H9 (cell line): Measurements from ENCODE around the gene KRT6A. TPM values are rescaled to one million over a fixed set of nuclear protein-coding genes. Genes with fewer than 3 reads are reported as not detected.

ENCODE experiments used
- DNase-seq: peaks from one replicate; pipeline ENCODE4 v3.0.0-alpha.2; 2017
- H2AFZ ChIP-seq: one replicate; pipeline ENCODE4 v1.6.1; 2013; ENCODE audit warnings: mild to moderate bottlenecking, low read length, control low read depth, moderate library complexity
- H2AK5ac ChIP-seq: 2 replicates; pipeline ENCODE4 v1.6.1; 2013; ENCODE audit warnings: low read length, control low read depth, mixed read lengths; ENCODE audit not compliant: insufficient read length
- H2BK120ac ChIP-seq: one replicate; pipeline ENCODE4 v1.6.1; 2013; ENCODE audit warnings: low read depth, mild to moderate bottlenecking, low read length, control low read depth, inconsistent platforms; ENCODE audit not compliant: poor library complexity, severe bottlenecking
- H2BK12ac ChIP-seq: 2 replicates; pipeline ENCODE4 v1.6.1; 2013; ENCODE audit warnings: low read length, control low read depth, mixed read lengths, low read depth; ENCODE audit not compliant: insufficient read length
- H2BK15ac ChIP-seq: 2 replicates; pipeline ENCODE4 v1.6.1; 2013; ENCODE audit warnings: low read depth, low read length, control low read depth
- H2BK20ac ChIP-seq: one replicate; pipeline ENCODE4 v1.6.1; 2013; ENCODE audit warnings: low read depth, mild to moderate bottlenecking, low read length, control low read depth, inconsistent platforms; ENCODE audit not compliant: poor library complexity, severe bottlenecking
- H2BK5ac ChIP-seq: 2 replicates; pipeline ENCODE4 v1.6.1; 2013; ENCODE audit warnings: low read length, control low read depth, mixed read lengths; ENCODE audit not compliant: insufficient read length
- H3K14ac ChIP-seq: 2 replicates; pipeline ENCODE4 v1.6.1; 2013; ENCODE audit warnings: low read length, control low read depth; ENCODE audit not compliant: insufficient read depth
- H3K18ac ChIP-seq: 2 replicates; pipeline ENCODE4 v1.6.1; 2013; ENCODE audit warnings: low read depth, mild to moderate bottlenecking, mixed read lengths, low read length, control low read depth; ENCODE audit not compliant: insufficient read length
- H3K23ac ChIP-seq: 2 replicates; pipeline ENCODE4 v1.6.1; 2013; ENCODE audit warnings: low read length, control low read depth, mixed read lengths, low read depth; ENCODE audit not compliant: insufficient read length
- H3K23me2 ChIP-seq: 2 replicates; pipeline ENCODE4 v1.6.1; 2013; ENCODE audit warnings: low read depth, mild to moderate bottlenecking, mixed read lengths, low read length, control low read depth; ENCODE audit not compliant: insufficient read length, poor library complexity, severe bottlenecking
- H3K27ac ChIP-seq: 2 replicates; pipeline ENCODE4 v1.5.1; 2013; ENCODE audit warnings: low read length, control low read depth, mixed read lengths, low read depth; ENCODE audit not compliant: insufficient read length
- H3K27me3 ChIP-seq: 2 replicates; pipeline ENCODE4 v1.6.1; 2013; ENCODE audit warnings: low read length, control low read depth, inconsistent platforms; ENCODE audit not compliant: insufficient read depth
- H3K4ac ChIP-seq: 2 replicates; pipeline ENCODE4 v1.6.1; 2013; ENCODE audit warnings: low read depth, mild to moderate bottlenecking, control low read depth, inconsistent platforms, low read length, moderate library complexity
- H3K4me1 ChIP-seq: 2 replicates; pipeline ENCODE4 v1.6.1; 2013; ENCODE audit warnings: low read length, control low read depth, inconsistent platforms; ENCODE audit not compliant: insufficient read depth
- H3K4me2 ChIP-seq: 2 replicates; pipeline ENCODE4 v1.6.1; 2013; ENCODE audit warnings: low read length, control low read depth, mixed read lengths; ENCODE audit not compliant: insufficient read length, insufficient read depth
- H3K56ac ChIP-seq: 2 replicates; pipeline ENCODE4 v1.6.1; 2013; ENCODE audit warnings: low read depth, mild to moderate bottlenecking, mixed read lengths, low read length, control low read depth; ENCODE audit not compliant: insufficient read length
- H3K79me1 ChIP-seq: 2 replicates; pipeline ENCODE4 v1.6.1; 2013; ENCODE audit warnings: low read depth, mild to moderate bottlenecking, moderate library complexity, low read length, control low read depth, inconsistent platforms; ENCODE audit not compliant: insufficient read depth, poor library complexity, severe bottlenecking
- H3K79me2 ChIP-seq: 2 replicates; pipeline ENCODE4 v1.6.1; 2013; ENCODE audit warnings: low read length, control low read depth, inconsistent platforms; ENCODE audit not compliant: insufficient read depth
- H3K9ac ChIP-seq: 2 replicates; pipeline ENCODE4 v1.6.1; 2013; ENCODE audit warnings: low read length, control low read depth, mixed read lengths; ENCODE audit not compliant: insufficient read length; ENCODE audit errors: extremely low read depth
- H3K9me3 ChIP-seq: one replicate; pipeline ENCODE4 v1.6.1; 2013; ENCODE audit warnings: low read depth, low read length, inconsistent platforms; ENCODE audit not compliant: control insufficient read depth
- H3T11ph ChIP-seq: one replicate; pipeline ENCODE4 v1.6.1; 2013; ENCODE audit warnings: mild to moderate bottlenecking, low read length, control low read depth, inconsistent platforms
- H4K20me1 ChIP-seq: one replicate; pipeline ENCODE4 v1.6.1; 2013; ENCODE audit not compliant: control insufficient read depth, insufficient read length, insufficient read depth
- H4K5ac ChIP-seq: 2 replicates; pipeline ENCODE4 v1.6.1; 2013; ENCODE audit warnings: low read depth, mild to moderate bottlenecking, mixed read lengths, low read length, control low read depth; ENCODE audit not compliant: insufficient read length
- H4K8ac ChIP-seq: replicated peaks from 2 replicates; pipeline ENCODE4 v1.6.1; 2013; ENCODE audit warnings: low read length, control low read depth, mixed read lengths, low read depth; ENCODE audit not compliant: insufficient read length
- H4K91ac ChIP-seq: 2 replicates; pipeline ENCODE4 v1.6.1; 2013; ENCODE audit warnings: low read depth, mild to moderate bottlenecking, moderate library complexity, mixed read lengths, low read length, control low read depth; ENCODE audit not compliant: insufficient read length
- H3K27ac Mint-ChIP-seq, 3 experiments: 2 replicates in 2 of 3; 3 replicates in 1 of 3; pipeline ENCODE4 v1.8.0; 2020 to 2021; ENCODE audit warnings: mixed read lengths in 3 of 3, mild to moderate bottlenecking in 1 of 3, moderate library complexity in 1 of 3
- H3K27me3 Mint-ChIP-seq: 2 replicates; pipeline ENCODE4 v1.8.0; 2021; ENCODE audit warnings: low read depth, mild to moderate bottlenecking, moderate library complexity, mixed read lengths
- H3K36me3 Mint-ChIP-seq, 3 experiments: 2 replicates in 2 of 3; 3 replicates in 1 of 3; pipeline ENCODE4 v1.8.0; 2020 to 2021; ENCODE audit warnings: low read depth in 3 of 3, mixed read lengths in 3 of 3; ENCODE audit not compliant: insufficient read depth in 1 of 3
- H3K4me1 Mint-ChIP-seq, 2 experiments: 2 replicates each; pipeline ENCODE4 v1.8.0; 2020; ENCODE audit warnings: mixed read lengths in 2 of 2
- H3K4me3 Mint-ChIP-seq, 2 experiments: 2 replicates in 1 of 2; 3 replicates in 1 of 2; pipeline ENCODE4 v1.8.0; 2020 to 2021; ENCODE audit warnings: mild to moderate bottlenecking in 2 of 2, mixed read lengths in 2 of 2, moderate library complexity in 1 of 2
- H3K9me3 Mint-ChIP-seq, 2 experiments: 2 replicates in 1 of 2; 3 replicates in 1 of 2; pipeline ENCODE4 v1.8.0; 2020; ENCODE audit warnings: mild to moderate bottlenecking in 2 of 2, mixed read lengths in 2 of 2, moderate library complexity in 1 of 2
- CTCF ChIP-seq: fragments of 200-600 bp; sonication (generic); conservative IDR thresholded peaks from 3 replicates; pipeline ENCODE4 v1.8.0; 2021; ENCODE audit warnings: antibody characterized with exemption, mild to moderate bottlenecking
- WGBS: extraction: QIAGEN DNeasy Blood & Tissue Kit; methylation state at CpG from one replicate; pipeline ENCODE4 v1.1.7; 2013; ENCODE audit warnings: missing lambda C conversion rate, low lambda C conversion rate, mixed read lengths; ENCODE audit not compliant: insufficient read length; ENCODE audit errors: extremely low coverage; 5-methylcytosine and 5-hydroxymethylcytosine counted together
- total RNA-seq: library from RNA; stranded (reverse); gene quantifications from 2 replicates; pipeline ENCODE4 v1.2.1, GENCODE V29; 2021

KRT6A gene
- total RNA-seq, 1 experiment from 2014 or later: not detected

- no peaks in the 10 kb centered on the region for H3K79me1 ChIP-seq
Observed at GRCh38 chr12:52526511-52526951, 33.5 kb upstream of the KRT6A start.

More at GRCh38 chr12:52526511-52526951, 33.5 kb upstream of the KRT6A start:
- Histone ChIP-seq H3K4ac (no peak overlapping the region), H3K27me3 (no peaks in the 10 kb centered on the region; the same call in 1 of the 2 replicates), H3K14ac (no peak overlapping the region), H2BK12ac (no peak overlapping the region), H3K56ac (no peak overlapping the region), H3K18ac (no peak overlapping the region), H2BK5ac (no peak overlapping the region), H4K91ac (no peak overlapping the region), H3K4me1 (no peaks in the 10 kb centered on the region), H3K9me3 (no peaks in the 10 kb centered on the region), H2BK15ac (no peak overlapping the region), H3K9ac (no peak overlapping the region), H4K5ac (no peak overlapping the region), H2AFZ (no peak overlapping the region), H3K4me2 (no peak overlapping the region), H3T11ph (no peak overlapping the region), H3K79me2 (no peaks in the 10 kb centered on the region), H3K23me2 (no peaks in the 10 kb centered on the region), H2BK20ac (no peak overlapping the region), H2BK120ac (no peak overlapping the region), H4K20me1 (no peaks in the 10 kb centered on the region), H3K23ac (no peak overlapping the region), H3K27ac (no peak overlapping the region), H2AK5ac (no peak overlapping the region), H4K8ac (no peak overlapping the region)
- Mint-ChIP-seq H3K9me3 (no peaks in the 10 kb centered on the region), H3K4me1 (peaks cover 9% of the 10 kb centered on the region in 2 experiments), H3K4me3 (no peak overlapping the region; a peak in 1 of 5 replicates), H3K36me3 (no peaks in the 10 kb centered on the region), H3K27ac (peak overlapping the region in 1 of 3 experiments; percentile 44; a peak in 1 of 7 replicates), H3K27me3 (peaks cover 8% of the 10 kb centered on the region)
- no CpG with 5 or more reads among the region's 8 CpGs for WGBS
- peak; percentile 23 for DNase-seq
- no peak for TF ChIP-seq CTCF
